Esophagus muscularis mucosa (tissue), 4 donors: ENCODE measurements around the gene DLGAP4. TPM values are rescaled to one million over a fixed set of nuclear protein-coding genes. Genes with fewer than 3 reads are reported as not detected.

Source experiments
- DNase-seq: peaks from one replicate; pipeline ENCODE4 v3.0.0-alpha.2; 2017; ENCODE audit errors: extremely low spot score
- H3K27ac ChIP-seq, 4 donors: fragments of 200-600 bp; sonication (generic); replicated peaks in 1 of 4; 1 replicate in 3 of 4; 2 replicates in 1 of 4; pipeline ENCODE4 v1.5.1; 2016 to 2019; ENCODE audit warnings: mild to moderate bottlenecking in 1 of 4
- H3K27me3 ChIP-seq, 4 donors: fragments of 200-600 bp; sonication (generic); one replicate each; pipeline versions ENCODE4 v1.5.1 to v1.6.0; 2016 to 2019
- H3K36me3 ChIP-seq, 4 donors: fragments of 200-600 bp; sonication (generic); one replicate each; pipeline ENCODE4 v1.5.1; 2016 to 2019
- H3K4me1 ChIP-seq, 4 donors: fragments of 200-600 bp; sonication (generic); one replicate each; pipeline ENCODE4 v1.5.1; 2016 to 2019
- H3K4me3 ChIP-seq, 4 donors: fragments of 200-600 bp; sonication (generic); 1 replicate in 2 of 4; 2 replicates in 2 of 4; pipeline ENCODE4 v1.5.1; 2016 to 2019; ENCODE audit warnings: mild to moderate bottlenecking in 4 of 4, moderate library complexity in 1 of 4
- H3K9me3 ChIP-seq, 4 donors: fragments of 200-600 bp; sonication (generic); 1 replicate in 3 of 4; 2 replicates in 1 of 4; pipeline ENCODE4 v1.5.1; 2016 to 2019
- CTCF ChIP-seq, 3 experiments: fragments of 200-600 bp in 2 of 3; fragments of 450-650 bp in 1 of 3; sonication (generic) in 2 of 3; IDR thresholded peaks; one replicate each; pipeline ENCODE4 v1.5.1; 2017 to 2019; ENCODE audit warnings: antibody characterized with exemption in 3 of 3, mild to moderate bottlenecking in 2 of 3, moderate library complexity in 1 of 3
- EP300 ChIP-seq: sonication (generic); formaldehyde crosslinking; IDR thresholded peaks from one replicate; pipeline ENCODE4 v1.6.1; 2017; ENCODE audit warnings: antibody characterized with exemption
- POLR2A ChIP-seq: fragments of 450-650 bp; IDR thresholded peaks from one replicate; pipeline ENCODE4 v1.6.1; 2017; ENCODE audit warnings: antibody characterized with exemption, moderate library complexity, mild to moderate bottlenecking, low read depth
- POLR2AphosphoS5 ChIP-seq, 2 donors: sonication (generic); formaldehyde crosslinking; IDR thresholded peaks; one replicate each; pipeline ENCODE4 v1.6.1; 2017; ENCODE audit warnings: antibody characterized with exemption in 2 of 2
- WGBS: methylation state at CpG from one replicate; pipeline ENCODE4 v1.1.5; 2018; 5-methylcytosine and 5-hydroxymethylcytosine counted together
- intact Hi-C: fragments of 100-400 bp; cut with DNase I; formaldehyde crosslinking; loops from one replicate; pipeline ENCODE4 v1.15.1; 2023
- total RNA-seq, 4 donors: library from RNA; depleted of rRNA; stranded (reverse); fragments of >200 nt; gene quantifications; one replicate each; pipeline versions ENCODE4 v1.1.0 to v1.2.1, GENCODE V29; 2016

DLGAP4 gene
- total RNA-seq, 4 donors from 2014 or later, result 43.6 to 90.0 (median 48.8) TPM

- 69% methylated on average over 1 of the region's 1 CpG for WGBS
- Histone ChIP-seq H3K27ac (no peak overlapping the region), H3K4me1 (peaks cover 9 to 22% (median 18%) of the 10 kb centered on the region in 4 donors), H3K36me3 (no peaks in the 10 kb centered on the region), H3K27me3 (peaks cover 0 to 92% (median 41%) of the 10 kb centered on the region in 4 donors), H3K4me3 (no peak overlapping the region), H3K9me3 (no peaks in the 10 kb centered on the region)
- intact Hi-C loops, result no loop called here
- TF ChIP-seq POLR2A (no peak), EP300 (no peak), POLR2AphosphoS5 (IDR thresholded peaks at IDR 0.05) (no peak), CTCF (IDR thresholded peaks at IDR 0.05) (no peak)
- no peak for DNase-seq
Measured at GRCh38 chr20:36303831-36304230, 2.3 kb upstream of the DLGAP4 start.

- no peaks in the 10 kb centered on the region for H3K36me3 ChIP-seq
- no peak overlapping the region for H3K4me3 ChIP-seq
- intact Hi-C loops, result no loop called here
- 34% methylated on average over 10 of the region's 10 CpGs for WGBS
- DNase-seq, result no peak
- no peaks in the 10 kb centered on the region for H3K9me3 ChIP-seq
- peaks cover 9 to 22% (median 18%) of the 10 kb centered on the region in 4 donors for H3K4me1 ChIP-seq
- H3K27ac ChIP-seq, result no peak overlapping the region
- no peak for TF ChIP-seq POLR2A
- TF ChIP-seq EP300, result no peak
- no peak for TF ChIP-seq CTCF (IDR thresholded peaks at IDR 0.05)
- TF ChIP-seq POLR2AphosphoS5 (IDR thresholded peaks at IDR 0.05), result no peak
- peaks cover 0 to 92% (median 41%) of the 10 kb centered on the region in 4 donors for H3K27me3 ChIP-seq
Measured at GRCh38 chr20:36304786-36305495, 1.2 kb upstream of the DLGAP4 start.

- Histone ChIP-seq H3K27me3 (peaks cover 0 to 91% (median 38%) of the 10 kb centered on the region in 4 donors), H3K9me3 (no peaks in the 10 kb centered on the region), H3K27ac (no peak overlapping the region), H3K4me3 (peak overlapping the region; percentile 45 to 55 (median 45)), H3K36me3 (no peaks in the 10 kb centered on the region), H3K4me1 (peaks cover 9 to 22% (median 18%) of the 10 kb centered on the region in 4 donors)
- intact Hi-C loops, result no loop called here
- 9% methylated on average over 10 of the region's 70 CpGs for WGBS
- no peak for DNase-seq
- TF ChIP-seq CTCF (IDR thresholded peaks at IDR 0.05), result no peak
- TF ChIP-seq POLR2AphosphoS5 (IDR thresholded peaks at IDR 0.05), result no peak
- no peak for TF ChIP-seq POLR2A
- TF ChIP-seq EP300, result no peak
Measured at GRCh38 chr20:36306553-36307411, 643 bp downstream of the DLGAP4 start.

- DNase-seq, result no peak
- Histone ChIP-seq H3K27me3 (peaks cover 0 to 97% (median 38%) of the 10 kb centered on the region in 4 donors), H3K4me1 (peaks cover 9 to 22% (median 18%) of the 10 kb centered on the region in 4 donors), H3K27ac (no peak overlapping the region), H3K36me3 (no peaks in the 10 kb centered on the region), H3K4me3 (no peak overlapping the region), H3K9me3 (no peaks in the 10 kb centered on the region)
- WGBS, result 49% methylated on average over 18 of the region's 21 CpGs
- TF ChIP-seq EP300 (no peak), CTCF (IDR thresholded peaks at IDR 0.05) (no peak), POLR2A (no peak), POLR2AphosphoS5 (IDR thresholded peaks at IDR 0.05) (no peak)
- intact Hi-C loops, result no loop called here
Measured at GRCh38 chr20:36307412-36308325, 1.5 kb downstream of the DLGAP4 start.
